ENCODE data around the gene SPINK7. TPM values are rescaled to one million over a fixed set of nuclear protein-coding genes. Genes with fewer than 3 reads are reported as not detected.
"Not testable (repeated sequence)": the region's sequence is repeated elsewhere in the genome, so short reads cannot be mapped to it uniquely, and the experiment has no call there.

Gene SPINK7
- total and polyA plus RNA-seq, 2 of the 4 experiments (the other 2 are of a cell fraction), result not detected

- H3K14ac ChIP-seq (replicated peaks; ENCODE audit: low read depth, low read length); ATAC-seq (ENCODE audit: low read depth); H4K91ac ChIP-seq (ENCODE audit: insufficient read depth, low read depth, low read length); H2AK5ac ChIP-seq (ENCODE audit: low read depth, low read length); H2AFZ ChIP-seq (replicated peaks; ENCODE audit: low read length, poor library complexity); in situ Hi-C loops (cut with MboI; ENCODE audit: low sequenced_read_pairs); H2BK20ac ChIP-seq (ENCODE audit: low read depth, low read length); H3K4me1 ChIP-seq (ENCODE audit: control insufficient read depth, insufficient read depth, low read length); BruUV-seq (replicated peaks); POLR2A ChIA-PET (ENCODE audit: unreplicated experiment); H4K20me1 ChIP-seq (ENCODE audit: insufficient read depth, low read length); H4K8ac ChIP-seq (ENCODE audit: low read depth in 2 of 2, low read length in 2 of 2); H3K23ac ChIP-seq (ENCODE audit: low read depth, low read length); H3K9ac ChIP-seq (ENCODE audit: low read depth, low read length); H3K4ac ChIP-seq (ENCODE audit: low read depth, low read length); H3K18ac ChIP-seq (ENCODE audit: low read depth, low read length); H2BK5ac ChIP-seq (ENCODE audit: low read depth, low read length, poor library complexity, severe bottlenecking); dilution Hi-C loops (cut with HindIII; ENCODE audit: low sequenced_read_pairs, unreplicated experiment); H2BK120ac ChIP-seq (ENCODE audit: low read depth, low read length); H3K56ac ChIP-seq (ENCODE audit: extremely low read depth, insufficient read depth, low read length); H3K27ac ChIP-seq (ENCODE audit: insufficient read depth, low read length); H3K4me2 ChIP-seq (ENCODE audit: low read depth, low read length); H2BK15ac ChIP-seq (ENCODE audit: low read depth, low read length); H2AK9ac ChIP-seq (replicated peaks; ENCODE audit: low read depth, low read length, poor library complexity); CTCF ChIA-PET; H3K9me3 ChIP-seq (ENCODE audit: control insufficient read depth, insufficient read depth, low read length); H3K79me1 ChIP-seq (ENCODE audit: low read depth in 1 of 2, low read length in 2 of 2); H4K5ac ChIP-seq (ENCODE audit: low read depth, low read length); H3K9me1 ChIP-seq (ENCODE audit: insufficient read depth, low read length); DNase-seq; H3K27me3 ChIP-seq (ENCODE audit: control insufficient read depth, insufficient read depth, low read length); H3K4me3 ChIP-seq (ENCODE audit: insufficient read depth, low read depth, low read length); H3K36me3 ChIP-seq (ENCODE audit: control insufficient read depth, insufficient read depth, low read length): not testable (repeated sequence)
- WGBS, 2 experiments (ENCODE audit: extremely low coverage in 2 of 2, insufficient read length in 1 of 2), result no CpG with 5 or more reads among the region's 2 CpGs
- intact Hi-C loops (cut with micrococcal nuclease), result loop anchor here (5.0 kb wide), 1 partner anchor 273 kb away; no protein-coding TSS in a partner anchor
Measured at GRCh38 chr5:148275129-148275528, 37.1 kb upstream of the SPINK7 start.

GRCh38 chr5:148280893-148281292 is 31.3 kb upstream of the SPINK7 start:
- CTCF ChIA-PET; H2BK5ac ChIP-seq (ENCODE audit: low read depth, low read length, poor library complexity, severe bottlenecking); H3K36me3 ChIP-seq (ENCODE audit: control insufficient read depth, insufficient read depth, low read length); H2AK5ac ChIP-seq (ENCODE audit: low read depth, low read length); H2AFZ ChIP-seq (replicated peaks; ENCODE audit: low read length, poor library complexity); POLR2A ChIA-PET (ENCODE audit: unreplicated experiment); H3K4me3 ChIP-seq (ENCODE audit: insufficient read depth, low read depth, low read length); H2BK20ac ChIP-seq (ENCODE audit: low read depth, low read length); dilution Hi-C loops (cut with HindIII; ENCODE audit: low sequenced_read_pairs, unreplicated experiment); H3K56ac ChIP-seq (ENCODE audit: extremely low read depth, insufficient read depth, low read length); H2BK120ac ChIP-seq (ENCODE audit: low read depth, low read length); BruUV-seq (replicated peaks); H3K4me2 ChIP-seq (ENCODE audit: low read depth, low read length); H3K9me1 ChIP-seq (ENCODE audit: insufficient read depth, low read length); H3K4me1 ChIP-seq (ENCODE audit: control insufficient read depth, insufficient read depth, low read length); H3K14ac ChIP-seq (replicated peaks; ENCODE audit: low read depth, low read length); in situ Hi-C loops (cut with MboI; ENCODE audit: low sequenced_read_pairs); H3K79me1 ChIP-seq (ENCODE audit: low read depth in 1 of 2, low read length in 2 of 2); intact Hi-C loops (cut with micrococcal nuclease); ATAC-seq (ENCODE audit: low read depth); H4K8ac ChIP-seq (ENCODE audit: low read depth in 2 of 2, low read length in 2 of 2); H4K91ac ChIP-seq (ENCODE audit: insufficient read depth, low read depth, low read length); DNase-seq; H3K27ac ChIP-seq (ENCODE audit: insufficient read depth, low read length); H3K23ac ChIP-seq (ENCODE audit: low read depth, low read length); H3K9me3 ChIP-seq (ENCODE audit: control insufficient read depth, insufficient read depth, low read length); H2AK9ac ChIP-seq (replicated peaks; ENCODE audit: low read depth, low read length, poor library complexity); H3K27me3 ChIP-seq (ENCODE audit: control insufficient read depth, insufficient read depth, low read length); H3K18ac ChIP-seq (ENCODE audit: low read depth, low read length); H4K20me1 ChIP-seq (ENCODE audit: insufficient read depth, low read length); H2BK15ac ChIP-seq (ENCODE audit: low read depth, low read length); H4K5ac ChIP-seq (ENCODE audit: low read depth, low read length); H3K4ac ChIP-seq (ENCODE audit: low read depth, low read length); H3K9ac ChIP-seq (ENCODE audit: low read depth, low read length): not testable (repeated sequence)
- no CpG with 5 or more reads among the region's 5 CpGs for WGBS, 2 experiments (ENCODE audit: extremely low coverage in 2 of 2, insufficient read length in 1 of 2)
